AG09309 (cell line): ENCODE measurements around the gene OMP.
A peak's percentile ranks its signal among the peaks of the same experiment; 100 is the strongest.

ENCODE experiments used
- DNase-seq: peaks from one replicate; pipeline ENCODE4 v3.0.0-alpha.2; 2010; ENCODE audit warnings: low read depth
- H3K4me3 ChIP-seq: 2 replicates; pipeline ENCODE4 v1.5.1; 2011; ENCODE audit warnings: mild to moderate bottlenecking, low read depth, low read length, moderate library complexity; ENCODE audit not compliant: control insufficient read depth
- CTCF ChIP-seq: IDR thresholded peaks from 2 replicates; pipeline ENCODE4 v1.5.1; 2011; ENCODE audit warnings: mild to moderate bottlenecking, low read depth, low read length, inconsistent platforms; ENCODE audit not compliant: insufficient read depth, control insufficient read depth; ENCODE audit errors: missing control alignments

OMP gene

GRCh38 chr11:77063861-77064260, 38.8 kb upstream of the OMP start:
- no peak for DNase-seq
- no peak for TF ChIP-seq CTCF
- no peak overlapping the region for H3K4me3 ChIP-seq

DNA sequence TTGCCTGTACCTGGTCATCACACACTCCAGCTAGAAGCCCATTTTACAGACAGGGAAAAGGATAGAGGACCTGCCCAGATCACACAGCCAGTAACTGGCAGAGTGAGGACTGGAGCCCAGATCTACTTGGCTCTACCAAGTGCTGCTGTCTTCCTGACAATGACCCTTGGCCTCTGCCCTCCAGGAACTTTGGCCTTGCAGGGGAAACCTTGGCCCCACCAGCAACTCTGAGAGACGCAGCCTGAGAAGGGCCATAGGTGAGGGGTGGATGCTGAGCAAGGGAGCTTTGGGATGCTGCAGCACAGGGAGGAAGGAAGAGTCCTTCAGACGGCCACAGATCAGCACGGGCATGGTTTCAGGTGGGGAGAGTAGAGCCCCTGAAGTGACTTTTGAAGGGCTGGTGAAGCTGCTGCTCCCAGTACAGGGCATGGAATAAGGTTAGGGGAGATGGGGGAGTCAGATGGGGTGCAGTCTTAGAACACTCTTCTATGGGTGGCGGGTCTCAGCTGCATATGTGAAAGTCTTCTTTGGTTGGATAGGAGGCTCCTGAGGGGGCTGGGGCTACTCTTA, 37.9 kb upstream of the OMP start:
- no peak for DNase-seq
- no peak overlapping the region for H3K4me3 ChIP-seq
- no peak for TF ChIP-seq CTCF

GRCh38 chr11:77065878-77066228, 36.8 kb upstream of the OMP start:
- peak overlapping the region; percentile 54 for H3K4me3 ChIP-seq
- no peak for TF ChIP-seq CTCF
- no peak for DNase-seq

DNA sequence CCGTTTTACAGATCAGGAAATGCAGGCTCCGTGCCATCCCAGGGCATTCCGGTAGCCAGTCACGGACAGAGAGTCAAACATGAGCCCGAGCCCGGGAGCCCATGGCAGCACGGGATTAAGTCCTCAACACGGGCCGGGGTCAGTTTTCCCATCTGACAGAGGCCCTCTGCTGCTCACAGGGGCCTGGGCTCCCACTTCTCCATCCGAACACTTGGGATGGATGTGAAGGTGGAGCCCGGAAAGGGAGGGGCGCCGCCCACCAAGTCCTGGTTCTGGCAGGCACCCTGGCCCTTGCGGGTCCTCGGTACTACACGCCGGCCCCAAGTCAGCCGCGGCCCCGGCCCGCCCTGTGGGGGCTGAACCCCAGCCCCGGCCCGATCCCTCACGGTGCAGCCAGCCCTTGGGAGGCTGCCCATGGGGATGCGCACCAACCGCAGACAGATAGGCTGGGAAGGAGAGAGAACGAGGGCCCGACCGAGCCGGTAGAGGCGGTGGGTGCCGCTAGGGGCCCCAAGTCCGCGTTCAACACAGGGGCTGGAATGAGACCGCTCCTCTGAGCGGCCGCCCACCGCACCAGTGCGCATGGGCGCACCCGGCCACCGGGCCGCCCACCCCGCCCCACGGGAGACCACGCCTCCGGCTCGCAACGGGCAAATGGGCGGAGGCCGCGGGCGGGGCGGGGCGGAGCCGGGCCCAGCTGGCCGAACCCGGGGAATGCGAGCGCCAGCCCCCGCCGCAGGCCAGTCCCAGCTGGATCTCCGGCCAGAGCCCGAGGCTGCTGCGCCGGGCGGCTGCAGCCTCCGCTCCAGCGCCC, 36.2 kb upstream of the OMP start, which contains the start of gene CAPN5:
TSS of gene CAPN5 (plus strand) at position 743 of the 814 bp plus-strand sequence. CDS start 17,916 bp downstream, outside the sequence.
- peak; percentile 65 for DNase-seq
- TF ChIP-seq CTCF: peak; percentile 41
- H3K4me3 ChIP-seq: peak within 1 kb of the TSS; percentile 84

DNA sequence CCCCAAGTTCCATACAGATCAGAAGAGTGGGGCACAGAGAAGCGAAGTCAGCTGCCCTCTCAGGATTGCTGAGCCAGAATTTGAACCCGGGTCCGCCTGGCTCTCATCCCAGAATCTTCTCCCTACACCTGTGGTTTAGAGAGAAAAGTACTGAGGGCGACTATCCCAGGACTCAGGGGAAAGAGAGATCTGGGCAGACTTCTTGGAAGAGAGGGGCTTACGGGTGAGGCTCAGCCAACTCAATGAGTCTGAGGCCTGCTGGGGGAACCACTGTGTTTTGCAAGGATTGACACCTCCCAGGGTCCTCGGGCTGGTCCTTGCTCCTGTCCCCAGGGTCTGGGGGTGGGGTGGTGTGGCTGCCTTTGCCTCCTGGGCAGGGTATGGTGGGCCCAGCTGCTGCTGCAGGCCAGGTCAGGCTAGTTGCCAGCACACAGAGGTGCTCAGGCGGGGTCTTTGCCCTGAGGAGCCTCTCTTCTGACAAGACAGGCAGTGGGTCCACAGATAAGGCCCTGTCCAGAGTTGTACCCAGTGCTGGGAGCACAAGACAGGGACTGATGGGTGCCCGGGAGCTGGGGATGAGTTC, 34.7 kb upstream of the OMP start:
- peak overlapping the region; percentile 84 for H3K4me3 ChIP-seq
- no peak for TF ChIP-seq CTCF
- DNase-seq: no peak

DNA sequence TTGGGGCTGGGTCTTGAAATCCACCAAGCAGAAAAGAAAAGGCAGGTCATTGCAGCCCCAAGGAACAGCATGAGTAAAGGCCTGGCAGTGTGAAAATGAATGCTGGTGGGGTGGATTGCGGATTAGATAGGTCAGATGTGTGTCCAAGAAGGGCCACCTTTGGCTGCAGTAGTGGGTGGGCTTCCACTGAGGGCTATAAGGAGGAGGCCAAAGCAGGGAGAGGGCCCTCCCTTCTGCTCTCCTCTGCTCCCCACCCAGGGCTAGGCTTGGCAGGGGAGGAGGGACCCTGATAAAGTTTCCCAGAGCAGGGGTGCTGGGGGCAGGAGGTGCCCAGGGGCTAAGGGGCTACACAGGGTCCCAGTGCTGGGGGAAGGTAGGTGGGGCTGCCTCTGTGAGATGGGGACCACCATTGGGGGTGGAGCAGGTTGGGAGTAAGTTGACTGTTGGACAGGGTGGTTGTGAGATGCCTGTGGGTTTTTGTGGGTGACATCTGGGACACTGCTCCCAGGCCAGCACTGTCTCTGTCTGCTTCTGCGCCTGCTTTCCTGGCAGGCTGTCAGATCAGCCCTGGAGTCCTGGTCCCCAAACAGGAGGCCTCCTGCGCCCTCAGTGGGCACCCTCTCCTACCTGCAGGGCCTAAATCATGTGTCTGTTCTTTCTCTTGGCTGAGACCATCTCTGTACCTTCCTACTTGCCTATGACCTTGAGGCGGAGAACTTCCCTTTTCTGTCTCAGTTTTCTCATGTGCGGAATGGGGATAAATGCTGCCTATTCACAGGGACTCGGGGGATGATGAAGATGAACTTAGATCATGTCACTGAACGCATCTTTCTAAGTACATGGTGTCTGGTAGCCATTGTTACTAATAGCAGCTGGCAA, 33.9 kb upstream of the OMP start:
- no peak overlapping the region for H3K4me3 ChIP-seq
- TF ChIP-seq CTCF: no peak
- DNase-seq: no peak
